ENCODE measurements around the gene CDH12.
A peak's percentile ranks its signal among the peaks of the same experiment; 100 is the strongest.

CDH12 gene

DNA sequence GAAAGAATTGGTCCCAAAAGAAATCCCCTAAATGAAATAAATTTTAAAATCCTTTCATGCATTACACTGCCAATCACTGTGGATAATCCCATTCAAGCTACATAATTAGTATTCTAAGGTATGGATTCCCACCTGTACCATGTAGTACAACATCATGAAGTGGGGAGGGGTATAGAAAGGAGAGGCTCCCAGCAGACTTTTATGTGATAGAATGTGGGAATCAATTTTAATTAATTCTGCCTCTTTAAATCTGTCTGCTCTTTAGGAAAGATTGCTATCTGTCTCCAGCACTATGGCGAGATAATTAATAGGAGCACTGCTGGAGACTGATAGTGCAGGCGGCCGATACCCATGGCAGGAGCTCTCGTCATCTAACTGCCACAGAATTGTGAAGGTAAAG, 95.4 kb downstream of the CDH12 start:
- no peak for DNase-seq

DNA sequence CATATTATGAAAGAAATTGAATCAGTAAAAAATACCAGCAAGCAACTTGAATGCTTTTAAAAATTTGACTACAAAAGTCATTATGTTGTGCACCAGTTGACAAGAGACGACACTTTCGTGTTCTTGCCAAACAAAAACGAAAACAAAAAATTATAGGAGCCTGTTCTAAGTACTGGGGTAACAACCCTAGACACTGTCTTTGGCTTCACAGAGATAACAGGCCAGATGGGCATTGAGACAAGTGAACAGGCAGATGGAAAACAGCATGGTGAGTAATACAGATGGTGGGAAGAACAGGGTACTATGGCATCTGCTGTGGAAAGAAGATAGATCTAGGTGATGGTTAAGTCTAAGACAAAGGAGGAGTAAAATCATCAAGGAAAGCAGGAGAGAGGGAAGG, 99.0 kb downstream of the CDH12 start:
- DNase-seq: no peak

- DNase-seq: no peak
Observed at GRCh38 chr5:22751536-22751935, 101.6 kb downstream of the CDH12 start.

GRCh38 chr5:22736443-22737003, 116.6 kb downstream of the CDH12 start:
- DNase-seq: no peak

GRCh38 chr5:22734907-22735306, 118.2 kb downstream of the CDH12 start:
- no peak for DNase-seq

- DNase-seq: no peak
Observed at GRCh38 chr5:22728610-22729009, 124.5 kb downstream of the CDH12 start.

DNA sequence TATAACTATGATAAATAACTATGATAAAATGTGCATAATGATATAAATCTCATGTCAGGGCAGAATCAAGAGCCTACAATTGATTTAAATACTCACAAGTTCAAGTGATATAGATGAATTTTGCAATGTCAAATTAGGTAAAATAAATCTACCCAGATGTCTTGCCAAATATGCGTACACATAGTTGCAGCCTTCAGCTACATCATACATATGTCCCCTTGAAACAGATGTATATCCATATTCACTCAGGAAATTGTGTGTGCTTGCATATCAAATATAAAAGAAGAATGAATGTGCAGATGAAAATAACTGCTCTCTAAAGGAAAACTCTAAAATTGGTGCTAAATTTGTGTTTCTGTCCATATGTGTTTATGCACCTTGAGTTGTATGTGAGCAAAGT, 130.7 kb downstream of the CDH12 start:
- DNase-seq: no peak

GRCh38 chr5:22722056-22722455, 131.1 kb downstream of the CDH12 start:
- DNase-seq: no peak

DNA sequence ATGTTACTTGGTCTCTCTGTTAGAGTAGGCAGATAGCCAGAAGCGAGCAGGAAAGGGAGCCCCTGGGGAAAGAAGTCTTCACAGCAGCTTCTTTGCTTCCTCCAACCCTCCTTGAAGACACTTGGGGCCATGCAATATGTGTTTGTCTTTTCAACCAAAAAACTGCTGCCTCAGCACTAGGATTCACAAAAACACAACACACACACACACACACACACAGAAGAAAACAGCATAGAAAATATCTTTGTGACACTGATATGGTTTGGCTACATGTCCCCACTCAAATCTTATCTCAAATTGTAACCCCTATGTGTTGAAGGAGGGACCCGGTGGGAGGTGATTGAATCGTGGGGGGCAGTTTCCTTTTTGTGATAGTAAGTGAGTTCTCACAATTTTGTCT, 133.3 kb downstream of the CDH12 start:
- DNase-seq: no peak

GRCh38 chr5:22710660-22711059, 142.5 kb downstream of the CDH12 start:
- no peak for DNase-seq

DNA sequence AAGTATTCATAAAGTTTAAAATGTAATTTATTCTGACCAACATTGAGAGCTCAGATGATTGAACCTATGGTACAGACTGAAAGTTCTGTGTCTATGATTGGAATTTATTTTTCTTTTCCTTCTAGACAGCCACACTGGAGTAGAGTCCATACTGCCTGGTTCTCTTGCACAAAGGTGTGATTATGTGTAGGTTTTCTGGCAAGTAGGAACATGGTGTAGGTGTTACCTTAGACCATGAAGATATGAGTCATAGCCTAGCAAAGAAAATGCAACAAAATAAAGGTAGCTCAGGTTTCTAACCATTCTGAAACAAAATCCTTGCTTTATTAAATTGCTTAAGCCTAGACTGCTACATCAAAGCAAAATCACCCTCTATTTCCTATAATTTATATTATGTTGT, 143.4 kb downstream of the CDH12 start:
- no peak for DNase-seq

- DNase-seq: no peak
Observed at GRCh38 chr5:22708770-22709328, 144.3 kb downstream of the CDH12 start.

DNA sequence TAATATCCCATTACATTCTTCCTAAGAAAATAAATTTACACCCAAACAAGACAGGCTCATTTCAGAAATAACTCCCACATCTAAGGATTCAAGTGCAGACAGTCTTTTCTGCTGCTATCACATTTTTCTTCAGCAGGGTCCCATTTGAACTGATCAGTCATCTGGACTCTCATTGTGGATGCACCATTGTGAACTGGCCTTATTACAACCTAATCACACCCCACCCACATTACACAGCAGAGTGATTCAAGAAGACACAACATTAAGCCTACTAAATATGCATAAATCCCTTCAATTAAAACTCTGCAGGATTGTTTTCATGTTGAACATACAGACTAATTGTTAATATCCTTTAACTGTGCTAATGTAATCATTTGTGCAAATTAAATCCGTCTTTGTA, 146.2 kb downstream of the CDH12 start:
- no peak for DNase-seq

GRCh38 chr5:22699319-22699718, 153.8 kb downstream of the CDH12 start:
- no peak for DNase-seq

DNA sequence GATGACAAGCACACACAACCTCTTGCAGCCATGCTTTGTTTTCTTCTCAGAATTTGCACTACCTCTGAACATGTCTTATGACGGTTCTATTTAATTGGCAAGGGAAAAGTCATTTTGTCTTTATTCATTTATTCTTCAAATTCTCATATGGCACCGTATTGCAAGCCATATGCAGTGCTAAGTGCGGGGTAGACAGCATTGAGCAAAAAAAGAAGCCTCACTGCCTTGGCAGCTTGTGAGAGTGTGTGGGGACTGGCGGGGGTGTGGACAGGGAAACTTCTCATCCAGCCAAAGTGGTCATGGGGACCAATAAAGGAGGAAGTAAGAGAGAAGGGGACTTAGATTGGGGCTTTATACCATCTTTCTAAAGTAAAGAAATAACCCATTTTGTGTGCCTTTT, 160.0 kb downstream of the CDH12 start:
- no peak for DNase-seq

- DNase-seq: peak; percentile 70
Observed at GRCh38 chr5:22683050-22683449, 170.1 kb downstream of the CDH12 start.

- no peak for DNase-seq
Observed at GRCh38 chr5:22678886-22679285, 174.3 kb downstream of the CDH12 start.

GRCh38 chr5:22673131-22673530, 180.0 kb downstream of the CDH12 start:
- no peak for DNase-seq

- DNase-seq: no peak
Observed at GRCh38 chr5:22669345-22669744, 183.8 kb downstream of the CDH12 start.

- DNase-seq: no peak
Observed at GRCh38 chr5:22665801-22666200, 187.3 kb downstream of the CDH12 start.

DNA sequence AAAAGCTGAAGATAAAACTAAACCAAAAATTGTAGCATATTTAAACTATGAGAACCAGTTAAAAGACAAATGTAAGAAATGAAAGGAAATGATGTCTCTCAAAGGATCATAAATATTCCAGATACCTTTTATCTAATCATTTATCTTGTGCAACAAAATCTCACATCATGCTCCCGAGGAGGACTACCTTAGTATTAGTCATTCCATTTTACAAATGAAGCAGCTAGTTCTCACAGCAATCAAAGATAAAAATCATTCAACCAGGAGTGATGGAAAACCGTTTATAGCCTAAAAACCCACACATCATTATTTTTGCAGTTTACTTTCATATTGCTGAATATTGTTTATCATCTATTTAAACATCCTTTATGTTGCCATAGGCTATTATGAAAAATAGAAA, 190.0 kb downstream of the CDH12 start:
- no peak for DNase-seq

DNA sequence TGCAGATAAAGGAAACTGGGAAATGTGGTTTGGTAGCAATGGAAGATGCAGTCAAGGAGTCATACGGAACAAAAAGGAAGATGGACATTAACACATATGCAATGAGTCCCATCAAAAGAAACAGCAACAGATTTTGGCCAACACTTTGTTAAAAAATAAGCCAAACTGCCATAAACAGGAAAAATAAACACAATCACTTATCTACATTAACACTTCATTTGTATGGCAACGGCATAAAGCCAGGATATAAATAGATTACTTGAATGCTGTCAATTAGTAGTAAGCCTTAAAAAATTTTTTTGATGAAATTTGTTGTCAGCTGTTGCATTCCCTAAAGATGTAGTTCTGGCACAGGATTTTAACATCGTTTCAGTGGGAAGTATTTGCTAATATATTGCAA, 190.8 kb downstream of the CDH12 start:
- DNase-seq: no peak

DNA sequence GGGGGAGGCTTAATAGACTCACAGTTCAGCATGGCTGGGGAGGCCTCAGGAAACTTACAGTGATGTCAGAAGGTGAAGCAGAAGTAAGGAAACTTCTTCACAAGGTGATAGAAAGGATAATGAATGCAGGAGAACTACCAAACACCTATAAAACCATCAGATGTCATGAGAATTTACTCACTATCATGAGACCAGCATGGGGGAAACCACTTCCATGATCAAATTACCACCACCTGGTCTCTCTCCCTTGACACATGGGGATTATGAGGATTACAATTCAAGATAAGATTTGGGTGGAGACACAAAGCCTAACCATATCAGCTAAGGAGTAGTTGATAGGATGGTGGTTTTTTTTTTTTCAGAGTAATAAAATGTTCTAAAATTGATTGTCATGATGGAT, 201.8 kb downstream of the CDH12 start:
- no peak for DNase-seq

DNA sequence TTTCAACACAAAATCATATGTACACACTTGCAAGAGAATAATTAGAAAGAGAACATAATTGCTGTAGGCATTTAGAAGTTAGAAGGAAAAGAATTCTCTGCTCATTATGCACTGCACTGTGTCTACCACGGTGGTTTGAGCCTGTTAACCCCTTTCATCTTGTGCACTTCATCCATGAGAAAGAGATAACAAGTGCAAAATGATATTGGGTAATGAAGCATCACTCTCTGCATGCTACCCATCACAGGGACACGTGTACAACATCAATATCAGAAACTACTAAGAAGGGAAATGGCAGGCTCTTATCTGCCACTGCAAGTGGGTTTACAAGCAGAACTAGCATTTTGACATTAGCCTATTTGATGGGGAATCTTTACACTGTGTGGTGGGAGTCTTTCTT, 202.6 kb downstream of the CDH12 start:
- DNase-seq: no peak

DNA sequence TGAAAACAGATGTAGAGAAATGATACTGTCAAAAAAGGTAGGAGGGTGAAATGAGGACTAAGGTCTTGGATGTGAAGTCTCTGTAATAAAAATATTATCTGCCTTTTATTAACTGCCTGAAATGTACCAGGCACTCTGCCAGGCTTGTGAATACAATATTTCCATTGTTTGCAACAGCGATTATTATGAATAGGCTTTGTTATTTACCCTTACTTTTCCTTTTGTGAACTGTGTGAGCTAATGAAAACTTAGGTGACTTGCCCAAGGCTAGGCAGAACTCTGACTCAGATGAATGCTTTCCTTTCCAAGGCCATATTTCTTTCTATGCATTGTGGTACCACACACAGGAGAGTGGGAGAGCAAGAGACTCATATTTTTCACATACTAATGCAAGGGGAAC, 204.1 kb downstream of the CDH12 start:
- peak; percentile 76 for DNase-seq

- no peak for DNase-seq
Observed at GRCh38 chr5:22644859-22645258, 208.3 kb downstream of the CDH12 start.
